ENCODE measurements around the gene UNC79. TPM values are rescaled to one million over a fixed set of nuclear protein-coding genes. Genes with fewer than 3 reads are reported as not detected.
"Not testable (repeated sequence)": the region's sequence is repeated elsewhere in the genome, so short reads cannot be mapped to it uniquely, and the experiment has no call there.

UNC79 gene
- total RNA-seq, 4 donors from 2014 or later, result 0.33 to 0.73 (median 0.51) TPM

- TF ChIP-seq CTCF (IDR thresholded peaks at IDR 0.05 in 4 of 5, conservative IDR thresholded peaks at IDR 0.05 in 1 of 5) (no peak), POLR2A (IDR thresholded peaks at IDR 0.05) (no peak)
- Histone ChIP-seq H3K9me3 (no peaks in the 10 kb centered on the region), H3K4me1 (no peaks in the 10 kb centered on the region), H3K27ac (no peak overlapping the region), H3K4me3 (no peak overlapping the region), H3K36me3 (no peaks in the 10 kb centered on the region), H3K27me3 (no peaks in the 10 kb centered on the region)
- ATAC-seq, result no peak
- in situ Hi-C loops (cut with MboI; ENCODE audit: low sequenced_read_pairs in 4 of 4) (no loop called here), intact Hi-C loops (cut with DNase I; ENCODE audit: low total_unique reads) (no loop called here)
- DNase-seq, result no peak
These were observed 31.7 kb downstream of the UNC79 start for GRCh38 chr14:93462479-93462878.

GRCh38 chr14:93464271-93464670 is 33.5 kb downstream of the UNC79 start:
- no peak for TF ChIP-seq CTCF (IDR thresholded peaks at IDR 0.05 in 4 of 5, conservative IDR thresholded peaks at IDR 0.05 in 1 of 5)
- no peak for TF ChIP-seq POLR2A (IDR thresholded peaks at IDR 0.05)
- DNase-seq (no peak), ATAC-seq (no peak)
- no peaks in the 10 kb centered on the region for H3K36me3 ChIP-seq
- in situ Hi-C loops (cut with MboI; ENCODE audit: low sequenced_read_pairs in 4 of 4), result no loop called here
- H3K4me1 ChIP-seq, result no peaks in the 10 kb centered on the region
- H3K9me3 ChIP-seq, result no peaks in the 10 kb centered on the region
- no peaks in the 10 kb centered on the region for H3K27me3 ChIP-seq
- intact Hi-C loops (cut with DNase I; ENCODE audit: low total_unique reads), result no loop called here
- no peak overlapping the region for H3K4me3 ChIP-seq
- no peak overlapping the region for H3K27ac ChIP-seq

- H3K27me3 ChIP-seq, result no peaks in the 10 kb centered on the region
- no peak for DNase-seq
- no peaks in the 10 kb centered on the region for H3K9me3 ChIP-seq
- H3K4me1 ChIP-seq, result no peaks in the 10 kb centered on the region
- intact Hi-C loops (cut with DNase I; ENCODE audit: low total_unique reads) (no loop called here), in situ Hi-C loops (cut with MboI; ENCODE audit: low sequenced_read_pairs in 4 of 4) (no loop called here)
- no peaks in the 10 kb centered on the region for H3K36me3 ChIP-seq
- TF ChIP-seq CTCF (IDR thresholded peaks at IDR 0.05 in 4 of 5, conservative IDR thresholded peaks at IDR 0.05 in 1 of 5) (no peak), POLR2A (IDR thresholded peaks at IDR 0.05) (no peak)
- ATAC-seq, result no peak
- no peak overlapping the region for H3K4me3 ChIP-seq
- no peak overlapping the region for H3K27ac ChIP-seq
These were observed 44.7 kb downstream of the UNC79 start for GRCh38 chr14:93475471-93475870.

GRCh38 chr14:93476305-93476704 is 45.6 kb downstream of the UNC79 start:
- in situ Hi-C loops (cut with MboI; ENCODE audit: low sequenced_read_pairs in 4 of 4), result no loop called here

GRCh38 chr14:93479074-93479473 is 48.3 kb downstream of the UNC79 start:
- H3K36me3 ChIP-seq; ATAC-seq; DNase-seq; H3K4me3 ChIP-seq; H3K9me3 ChIP-seq; intact Hi-C loops (cut with DNase I; ENCODE audit: low total_unique reads); in situ Hi-C loops (cut with MboI; ENCODE audit: low sequenced_read_pairs in 4 of 4); H3K27ac ChIP-seq; H3K4me1 ChIP-seq; H3K27me3 ChIP-seq: not testable (repeated sequence)

More at GRCh38 chr14:93476305-93476704, 45.6 kb downstream of the UNC79 start:
- ATAC-seq (no peak), DNase-seq (no peak)
- H3K27ac ChIP-seq, result no peak overlapping the region
- H3K36me3 ChIP-seq, result no peaks in the 10 kb centered on the region
- TF ChIP-seq POLR2A (IDR thresholded peaks at IDR 0.05) (no peak), CTCF (IDR thresholded peaks at IDR 0.05 in 4 of 5, conservative IDR thresholded peaks at IDR 0.05 in 1 of 5) (no peak)
- no peaks in the 10 kb centered on the region for H3K9me3 ChIP-seq
- intact Hi-C loops (cut with DNase I; ENCODE audit: low total_unique reads), result no loop called here
- H3K4me3 ChIP-seq, result no peak overlapping the region
- H3K27me3 ChIP-seq, result no peaks in the 10 kb centered on the region
- no peaks in the 10 kb centered on the region for H3K4me1 ChIP-seq

Measured in gastrocnemius medialis (tissue), 4 donors.